Gastroesophageal sphincter (tissue), 3 donors: ENCODE data around the gene KLHL30.

Experiments used
- EP300 ChIP-seq: sonication (generic); formaldehyde crosslinking; IDR thresholded peaks from one replicate; pipeline ENCODE4 v1.6.1; 2017; ENCODE audit warnings: antibody characterized with exemption, mild to moderate bottlenecking
- POLR2A ChIP-seq, 2 donors: fragments of 450-650 bp; IDR thresholded peaks; one replicate each; pipeline ENCODE4 v1.6.1; 2017; ENCODE audit warnings: antibody characterized with exemption in 2 of 2, mild to moderate bottlenecking in 2 of 2, moderate library complexity in 1 of 2
- POLR2AphosphoS5 ChIP-seq: sonication (generic); formaldehyde crosslinking; IDR thresholded peaks from one replicate; pipeline ENCODE4 v1.6.1; 2017; ENCODE audit warnings: antibody characterized with exemption
- TF ChIP-seq, protein P1 (sequence below), 4 experiments: fragments of 200-600 bp in 2 of 4; fragments of 450-650 bp in 2 of 4; sonication (generic) in 1 of 4; IDR thresholded peaks; one replicate each; pipeline ENCODE4 v1.5.1; 2017 to 2019; ENCODE audit warnings: antibody characterized with exemption in 4 of 4, mild to moderate bottlenecking in 2 of 4, moderate library complexity in 2 of 4

- TF ChIP-seq, protein P1, sequence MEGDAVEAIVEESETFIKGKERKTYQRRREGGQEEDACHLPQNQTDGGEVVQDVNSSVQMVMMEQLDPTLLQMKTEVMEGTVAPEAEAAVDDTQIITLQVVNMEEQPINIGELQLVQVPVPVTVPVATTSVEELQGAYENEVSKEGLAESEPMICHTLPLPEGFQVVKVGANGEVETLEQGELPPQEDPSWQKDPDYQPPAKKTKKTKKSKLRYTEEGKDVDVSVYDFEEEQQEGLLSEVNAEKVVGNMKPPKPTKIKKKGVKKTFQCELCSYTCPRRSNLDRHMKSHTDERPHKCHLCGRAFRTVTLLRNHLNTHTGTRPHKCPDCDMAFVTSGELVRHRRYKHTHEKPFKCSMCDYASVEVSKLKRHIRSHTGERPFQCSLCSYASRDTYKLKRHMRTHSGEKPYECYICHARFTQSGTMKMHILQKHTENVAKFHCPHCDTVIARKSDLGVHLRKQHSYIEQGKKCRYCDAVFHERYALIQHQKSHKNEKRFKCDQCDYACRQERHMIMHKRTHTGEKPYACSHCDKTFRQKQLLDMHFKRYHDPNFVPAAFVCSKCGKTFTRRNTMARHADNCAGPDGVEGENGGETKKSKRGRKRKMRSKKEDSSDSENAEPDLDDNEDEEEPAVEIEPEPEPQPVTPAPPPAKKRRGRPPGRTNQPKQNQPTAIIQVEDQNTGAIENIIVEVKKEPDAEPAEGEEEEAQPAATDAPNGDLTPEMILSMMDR (IDR thresholded peaks at IDR 0.05) = no peak
- TF ChIP-seq EP300 (no peak), POLR2AphosphoS5 (no peak), POLR2A (IDR thresholded peaks at IDR 0.05) (no peak)
Observed at GRCh38 chr2:238173692-238174091, 35.2 kb downstream of the KLHL30 start.
